HG02798 (cell line): ENCODE measurements around the gene ESX1.
"Not testable (repeated sequence)": the region's sequence is repeated elsewhere in the genome, so short reads cannot be mapped to it uniquely, and the experiment has no call there.

Experiments
- ATAC-seq: cut with Tn5 transposase; IDR thresholded peaks from one replicate; pipeline ENCODE4 v1.9.1; 2021; ENCODE audit warnings: mild to moderate bottlenecking; ENCODE audit not compliant: unreplicated experiment, poor library complexity

Gene ESX1

DNA sequence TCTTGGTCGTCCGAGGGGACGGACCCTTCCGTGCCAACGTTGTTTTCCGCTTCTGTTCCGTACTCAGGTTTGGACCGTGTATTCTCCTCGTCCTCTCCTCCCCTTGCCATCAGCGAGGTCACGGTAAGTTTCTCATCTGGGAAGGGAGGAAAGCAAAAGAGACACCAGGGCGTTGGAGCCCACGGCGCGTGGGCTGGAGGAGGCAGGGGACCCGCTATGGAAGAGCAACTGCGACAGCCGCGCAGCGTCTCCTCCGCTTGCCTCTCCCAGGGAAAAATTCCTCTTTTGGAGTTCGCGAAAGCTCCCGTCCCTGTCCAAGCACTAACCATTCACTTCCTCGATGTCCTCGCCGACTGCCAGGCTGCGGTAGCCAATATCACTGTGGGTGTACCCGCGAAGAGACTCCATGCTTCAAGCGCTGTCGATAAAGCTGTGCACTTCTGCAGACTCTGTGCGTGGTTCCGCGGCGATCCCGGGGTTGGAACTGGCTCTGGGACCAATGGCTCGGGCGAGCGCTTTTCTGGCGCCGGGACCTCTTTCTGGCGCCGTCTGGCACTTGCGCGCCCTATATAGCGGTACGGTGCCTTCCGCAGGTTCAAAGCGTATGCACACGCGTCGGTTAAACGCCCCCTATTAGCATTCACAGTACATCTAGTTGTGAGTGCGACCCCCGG, at the start of gene ESX1:
TSS of gene ESX1 (minus strand) at position 492 of the 674 bp plus-strand sequence. CDS start at position 408, 84 bp downstream.
- no peak for ATAC-seq

DNA sequence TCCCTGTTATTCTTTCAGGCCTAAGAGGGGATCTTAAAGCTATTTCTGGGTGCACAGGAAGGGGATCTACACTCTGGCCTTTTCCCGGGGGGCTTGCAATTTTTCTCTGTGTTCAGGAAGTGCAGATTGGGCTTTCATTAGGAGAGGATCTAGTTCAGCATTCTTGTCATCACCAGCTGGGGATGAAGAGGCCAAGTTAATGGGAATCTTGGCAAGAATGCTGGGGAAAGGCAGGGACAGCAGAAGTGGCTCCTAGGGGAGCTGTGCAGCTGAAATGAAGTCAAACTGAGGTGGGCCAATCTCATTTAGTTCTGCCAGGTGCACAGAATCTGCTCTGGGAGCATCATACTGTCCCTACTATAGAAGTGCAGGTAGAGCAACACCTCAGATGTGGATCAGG, 40.9 kb upstream of the ESX1 start:
- no peak for ATAC-seq

DNA sequence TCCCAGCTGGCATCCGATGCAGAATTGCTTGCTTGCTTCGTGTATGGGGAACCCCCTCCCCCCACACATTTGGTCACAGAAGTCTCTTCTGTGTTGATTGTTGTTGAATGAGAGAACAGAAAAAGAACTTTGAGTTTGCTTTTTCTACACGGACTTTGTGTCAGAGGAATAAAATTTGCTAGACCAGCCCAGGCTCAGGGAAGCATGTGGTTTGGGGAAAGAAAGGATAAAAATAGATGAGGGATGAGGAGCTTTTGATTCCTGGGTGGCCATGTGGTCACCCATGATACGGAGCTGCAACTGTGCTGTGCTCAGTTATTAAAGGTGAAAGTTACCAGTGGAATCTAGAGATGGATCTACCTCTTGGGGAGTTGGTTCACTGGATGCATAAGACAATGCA, 34.2 kb upstream of the ESX1 start:
- ATAC-seq: no peak

GRCh38 chrX:104288269-104288668, 33.5 kb upstream of the ESX1 start:
- ATAC-seq: no peak

DNA sequence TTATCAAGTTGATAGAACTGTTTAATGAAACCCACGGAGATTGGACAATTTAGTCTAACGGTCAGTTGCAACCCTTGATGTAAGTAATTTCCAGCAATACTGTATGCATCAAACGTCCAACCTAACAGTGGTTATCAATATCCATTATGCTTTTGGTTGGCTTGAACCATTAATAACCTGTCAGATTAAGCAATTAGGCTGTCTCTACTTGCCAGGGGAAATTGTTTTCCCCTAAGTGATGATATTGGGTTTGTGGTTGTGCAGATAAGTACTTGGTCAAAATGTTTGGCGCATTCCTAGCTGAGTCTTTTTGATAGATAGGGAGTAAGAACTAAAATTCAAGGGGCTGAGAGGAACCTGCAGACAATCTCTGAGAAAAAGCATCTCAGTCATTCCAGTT, 30.5 kb upstream of the ESX1 start:
- ATAC-seq: no peak

DNA sequence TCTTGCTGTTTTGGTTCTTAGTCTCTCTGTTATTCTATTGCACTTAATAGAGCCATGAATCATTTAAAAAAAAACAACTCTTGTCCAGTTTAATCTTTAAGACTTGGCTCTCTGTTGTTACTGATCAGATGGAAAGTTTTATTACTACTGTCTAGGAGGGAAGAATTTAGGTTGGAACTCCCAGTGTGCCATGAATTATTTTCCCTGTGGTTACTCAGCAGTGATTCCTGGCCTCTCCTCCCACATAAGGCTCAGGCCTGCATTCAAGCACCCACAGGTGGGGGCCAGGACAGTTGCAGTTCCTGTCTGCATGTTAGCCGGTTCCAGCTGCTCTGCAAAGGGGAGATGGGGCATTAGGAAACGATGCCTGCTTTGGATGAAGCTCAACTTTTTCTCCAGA, 29.8 kb upstream of the ESX1 start:
- no peak for ATAC-seq

GRCh38 chrX:104282166-104282725, 27.5 kb upstream of the ESX1 start:
- no peak for ATAC-seq

DNA sequence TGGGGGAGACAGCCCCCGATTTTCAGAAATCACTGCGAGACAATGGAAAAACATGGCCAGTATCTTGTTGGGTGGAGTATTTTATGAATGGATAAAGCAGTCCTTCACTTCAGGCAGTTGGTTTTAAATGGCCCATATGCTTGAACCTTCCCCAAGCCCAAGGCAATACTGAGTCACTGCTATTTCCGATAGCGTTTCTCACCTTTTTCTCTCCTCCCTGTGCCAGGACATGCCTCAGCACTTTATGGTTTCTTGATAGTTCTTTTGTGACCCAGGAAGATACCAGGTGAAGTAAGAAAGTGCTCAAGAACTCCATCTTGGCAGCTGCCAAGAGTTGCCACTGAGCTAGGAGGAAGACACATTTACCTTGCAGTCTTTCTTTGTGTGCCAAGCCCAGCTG, 26.8 kb upstream of the ESX1 start:
- no peak for ATAC-seq

DNA sequence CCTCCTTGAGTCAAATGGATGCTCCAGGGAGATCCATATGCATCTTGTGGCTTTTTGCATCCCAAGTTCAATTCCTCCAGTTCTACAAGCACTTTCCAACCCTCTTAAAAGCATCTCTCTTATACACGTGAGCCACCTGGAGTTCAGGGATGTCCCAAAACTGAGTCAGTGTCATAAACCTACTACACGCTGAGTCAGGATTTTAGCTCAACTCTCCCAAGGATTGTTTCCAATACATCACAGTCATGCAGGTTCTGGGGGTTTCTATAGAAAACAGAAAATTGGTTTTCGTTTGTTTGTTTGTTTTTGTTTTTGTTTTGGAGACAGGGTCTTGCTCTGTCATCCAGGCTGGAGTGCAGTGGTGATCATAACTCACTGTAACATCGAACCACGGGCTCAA, 25.9 kb upstream of the ESX1 start:
- ATAC-seq: no peak

DNA sequence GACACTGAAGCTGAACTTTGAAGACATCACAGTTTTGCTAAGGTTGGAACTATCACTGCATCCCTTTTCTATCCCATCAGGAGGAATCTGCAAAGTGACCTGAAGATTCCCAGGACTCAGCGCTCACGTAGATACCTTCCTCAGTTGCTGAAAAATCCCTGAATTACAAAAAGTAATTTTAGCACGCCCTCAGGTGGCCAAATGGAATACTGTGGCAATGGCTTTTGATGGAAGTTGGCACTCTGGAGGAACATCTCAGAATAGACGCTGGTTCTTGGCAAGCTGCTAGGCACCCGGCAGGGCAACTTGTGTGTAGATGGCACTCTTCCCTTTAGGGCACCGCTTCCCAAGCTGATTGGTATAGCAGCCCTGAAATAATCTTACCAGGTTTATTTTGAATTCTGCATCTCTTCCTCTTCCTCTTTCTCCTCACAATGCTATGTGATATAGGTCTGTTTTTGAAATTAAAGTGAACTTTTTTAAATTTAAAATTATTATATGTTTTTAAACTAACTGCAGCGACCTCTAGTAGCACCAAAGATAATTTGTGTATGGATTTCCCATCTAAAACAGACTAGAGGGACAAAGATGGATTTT, 16.3 kb upstream of the ESX1 start:
- ATAC-seq: no peak

- ATAC-seq: no peak
Measured at GRCh38 chrX:104270212-104270611, 15.5 kb upstream of the ESX1 start.

- ATAC-seq: no peak
Measured at GRCh38 chrX:104255465-104255864, 732 bp upstream of the ESX1 start.

DNA sequence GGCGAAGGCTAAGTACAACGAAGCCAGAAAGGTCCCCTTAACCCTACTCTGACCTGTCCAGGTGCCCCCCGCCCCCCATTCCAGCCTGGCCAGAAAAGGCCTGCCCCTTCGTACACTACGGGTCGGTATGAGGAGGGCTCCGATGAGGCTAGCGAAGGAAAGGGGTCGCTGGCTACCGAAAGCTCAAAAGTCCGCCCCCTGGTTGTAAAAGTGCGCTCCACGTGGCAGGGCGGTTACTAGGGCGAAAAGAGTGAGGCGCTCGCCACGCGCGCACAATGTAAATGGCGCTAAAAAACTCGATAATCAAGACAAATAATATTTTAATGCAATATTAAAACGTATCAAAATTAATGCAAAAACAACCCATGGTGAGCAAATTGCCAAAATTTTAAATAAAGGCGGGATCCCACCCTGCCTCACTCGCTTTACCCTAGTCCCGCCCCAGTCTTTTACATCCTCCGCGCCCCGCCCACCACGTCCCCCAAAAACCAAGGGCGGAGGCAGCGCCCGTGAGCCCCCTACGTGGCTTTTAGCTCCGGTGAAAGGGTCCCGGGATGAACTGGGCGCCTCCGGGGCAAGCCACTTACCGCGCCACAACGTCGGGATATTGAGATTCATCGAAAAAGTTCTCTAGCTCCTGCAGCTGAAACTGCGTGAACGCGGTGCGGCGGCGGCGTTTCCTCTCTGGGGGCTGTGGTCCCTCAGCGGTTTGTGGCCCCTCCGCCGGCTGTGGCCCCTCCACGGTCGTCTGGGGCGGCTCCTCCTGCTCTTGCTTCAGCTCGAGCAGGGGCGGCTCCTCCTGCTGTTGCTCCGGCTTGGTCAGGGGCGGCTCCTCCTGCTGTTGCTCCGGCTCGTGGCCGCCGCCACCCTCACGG, 929 bp downstream of the ESX1 start:
- ATAC-seq: no peak

- ATAC-seq: no peak
Measured at GRCh38 chrX:104250470-104250869, 4.3 kb downstream of the ESX1 start.

- not testable (repeated sequence) for ATAC-seq
Measured at GRCh38 chrX:104230060-104230459, 24.7 kb downstream of the ESX1 start.

DNA sequence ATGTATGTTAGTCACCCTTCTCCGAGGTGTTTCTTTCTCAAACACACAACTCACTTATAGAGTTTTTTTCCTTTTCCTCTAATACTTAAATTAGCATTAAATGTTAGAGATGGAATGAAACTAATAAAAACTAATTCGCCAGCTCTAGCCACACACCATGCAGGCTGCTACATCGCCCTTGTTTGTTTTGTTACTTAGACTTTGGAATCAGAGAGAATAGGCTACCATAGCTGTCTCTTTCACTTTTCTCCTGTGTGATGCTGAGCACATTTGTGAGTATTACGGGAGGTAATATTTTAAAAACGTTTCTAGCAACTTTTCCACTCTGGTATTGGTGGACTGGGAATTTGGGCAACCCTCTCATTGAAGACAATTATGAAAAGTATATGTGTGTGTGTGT, 43.5 kb downstream of the ESX1 start:
- ATAC-seq: no peak

DNA sequence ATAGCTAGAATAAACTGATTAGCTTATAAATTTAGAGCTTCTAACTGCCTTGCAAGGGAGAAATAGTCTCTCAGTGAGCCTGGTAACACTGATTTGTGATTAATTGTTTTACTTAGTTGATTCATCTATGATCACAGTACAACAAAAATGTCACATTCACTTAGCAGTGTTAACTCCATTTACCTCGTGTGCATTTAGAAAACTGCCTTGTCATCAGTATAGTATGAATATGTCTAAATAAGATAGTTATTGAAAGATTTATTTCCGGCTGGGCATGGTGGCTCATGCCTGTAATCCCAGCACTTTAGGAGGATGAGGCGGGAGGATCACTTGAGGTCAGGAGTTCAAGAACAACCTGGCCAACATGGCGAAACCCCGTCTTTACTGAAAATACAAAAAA, 49.2 kb downstream of the ESX1 start:
- ATAC-seq: no peak
